Activated CD4-positive, alpha-beta T cell treated with anti-CD3 and anti-CD28 coated beads, Interleukin-2, amount 50 U/mL, for 48 hours (primary cell): ENCODE data around the gene DNM3.

ENCODE experiments used
- DNase-seq, 2 experiments: peaks; one replicate each; pipeline ENCODE4 v3.0.0-alpha.2; 2020

DNM3 gene

GRCh38 chr1:172254521-172255222 is 413.4 kb downstream of the DNM3 start:
- DNase-seq, result no peak

GRCh38 chr1:172255223-172255560 is 413.9 kb downstream of the DNM3 start:
- DNase-seq, result no peak

- no peak for DNase-seq
Measured at GRCh38 chr1:172265905-172266304, 424.6 kb downstream of the DNM3 start.

- DNase-seq, result peak; percentile 49 to 72
Measured at GRCh38 chr1:172266528-172267174, 425.4 kb downstream of the DNM3 start.

- no peak for DNase-seq
Measured at GRCh38 chr1:172268237-172268636, 426.9 kb downstream of the DNM3 start.

GRCh38 chr1:172269084-172269483 is 427.8 kb downstream of the DNM3 start:
- DNase-seq, result no peak

GRCh38 chr1:172269644-172270043 is 428.3 kb downstream of the DNM3 start:
- no peak for DNase-seq

- no peak for DNase-seq
Measured at GRCh38 chr1:172270605-172271004, 429.3 kb downstream of the DNM3 start.

GRCh38 chr1:172272087-172272486 is 430.8 kb downstream of the DNM3 start:
- DNase-seq, result no peak

- DNase-seq, result no peak
Measured at GRCh38 chr1:172273647-172274396, 432.5 kb downstream of the DNM3 start.

- no peak for DNase-seq
Measured at GRCh38 chr1:172275478-172275877, 434.2 kb downstream of the DNM3 start.

GRCh38 chr1:172276120-172276818 is 435.0 kb downstream of the DNM3 start:
- DNase-seq, result no peak

- no peak for DNase-seq
Measured at GRCh38 chr1:172277275-172277674, 436.0 kb downstream of the DNM3 start.

- no peak for DNase-seq
Measured at GRCh38 chr1:172277989-172278388, 436.7 kb downstream of the DNM3 start.

GRCh38 chr1:172278478-172278877 is 437.2 kb downstream of the DNM3 start:
- DNase-seq, result no peak

- DNase-seq, result no peak
Measured at GRCh38 chr1:172279939-172280636, 438.8 kb downstream of the DNM3 start.

GRCh38 chr1:172283766-172284165 is 442.5 kb downstream of the DNM3 start:
- DNase-seq, result no peak

GRCh38 chr1:172286629-172287076 is 445.4 kb downstream of the DNM3 start:
- no peak for DNase-seq

- no peak for DNase-seq
Measured at GRCh38 chr1:172287208-172287607, 445.9 kb downstream of the DNM3 start.

GRCh38 chr1:172288581-172288980 is 447.3 kb downstream of the DNM3 start:
- no peak for DNase-seq

GRCh38 chr1:172289448-172289847 is 448.1 kb downstream of the DNM3 start:
- no peak for DNase-seq

GRCh38 chr1:172292840-172293239 is 451.5 kb downstream of the DNM3 start:
- no peak for DNase-seq

GRCh38 chr1:172293429-172293828 is 452.1 kb downstream of the DNM3 start:
- no peak for DNase-seq
